H1 (cell line): Measurements from ENCODE around the gene BPHL. TPM values are rescaled to one million over a fixed set of nuclear protein-coding genes. Genes with fewer than 3 reads are reported as not detected.
A peak's percentile ranks its signal among the peaks of the same experiment; 100 is the strongest.

Experiments used
- CTCF ChIA-PET: fragments of 300-600 bp; sonication (Branson Sonifier 250); formaldehyde crosslinking; loops from one replicate; lab custom pipeline; 2021; ENCODE audit not compliant: partially characterized antibody; lab: Charles Lee
- POLR2A ChIA-PET: fragments of 300-600 bp; sonication (Branson Sonifier 250); formaldehyde crosslinking; loops from one replicate; lab custom pipeline; 2021; ENCODE audit warnings: inconsistent platforms; ENCODE audit not compliant: partially characterized antibody; lab: Charles Lee
- DNase-seq, 2 experiments: peaks; one replicate each; pipeline versions ENCODE4 v3.0.0 to v3.0.0-alpha.2; 2010 to 2022; ENCODE audit warnings: low spot score in 2 of 2, low read depth in 1 of 2, mixed read lengths in 1 of 2
- FAIRE-seq: peaks from 2 replicates; lab custom pipeline; 2011; peaks lifted over from hg19 to GRCh38; lab: Jason Lieb, UNC
- H2AFZ ChIP-seq: 2 replicates; pipeline ENCODE4 v1.8.1; 2012; ENCODE audit warnings: low read length, inconsistent platforms
- H2AK5ac ChIP-seq: 2 replicates; pipeline ENCODE4 v1.6.1; 2013; ENCODE audit warnings: low read depth, low read length
- H2BK120ac ChIP-seq: replicated peaks from 2 replicates; pipeline ENCODE3; 2013; ENCODE audit warnings: low read depth, low read length, inconsistent platforms
- H2BK12ac ChIP-seq: 2 replicates; pipeline ENCODE4 v1.6.1; 2013; ENCODE audit warnings: low read depth, low read length
- H2BK15ac ChIP-seq: 2 replicates; pipeline ENCODE4 v1.6.1; 2013; ENCODE audit warnings: low read length
- H2BK20ac ChIP-seq: 2 replicates; pipeline ENCODE4 v1.6.1; 2013; ENCODE audit warnings: low read length
- H2BK5ac ChIP-seq: 2 replicates; pipeline ENCODE4 v1.6.1; 2013; ENCODE audit warnings: low read depth, low read length
- H3K14ac ChIP-seq: 2 replicates; pipeline ENCODE4 v1.6.1; 2013; ENCODE audit warnings: inconsistent platforms; ENCODE audit not compliant: insufficient read length
- H3K18ac ChIP-seq: 2 replicates; pipeline ENCODE4 v1.6.1; 2013; ENCODE audit warnings: low read length; ENCODE audit errors: extremely low read depth
- H3K23ac ChIP-seq: 2 replicates; pipeline ENCODE4 v1.6.1; 2013; ENCODE audit warnings: inconsistent platforms; ENCODE audit not compliant: insufficient read length
- H3K23me2 ChIP-seq: 2 replicates; pipeline ENCODE4 v1.6.1; 2013; ENCODE audit warnings: low read depth, low read length
- H3K27ac ChIP-seq: 2 replicates; pipeline ENCODE4 v1.6.1; 2011; ENCODE audit warnings: low read depth, low read length, inconsistent platforms
- H3K27me3 ChIP-seq, 4 experiments: replicated peaks in 1 of 4; 1 replicate in 1 of 4; 2 replicates in 3 of 4; pipeline versions ENCODE4 v1.6.1 to v1.8.1; 2011 to 2013; ENCODE audit warnings: low read length in 3 of 4, mild to moderate bottlenecking in 3 of 4, inconsistent platforms in 2 of 4, mixed read lengths in 2 of 4, moderate library complexity in 1 of 4; ENCODE audit not compliant: control insufficient read depth in 3 of 4, insufficient read depth in 3 of 4; ENCODE audit errors: extremely low read depth in 1 of 4
- H3K36me3 ChIP-seq, 4 experiments: 2 replicates each; pipeline versions ENCODE4 v1.6.1 to v1.8.1; 2011 to 2013; ENCODE audit warnings: mild to moderate bottlenecking in 4 of 4, low read length in 3 of 4, moderate library complexity in 2 of 4, control low read depth in 1 of 4, inconsistent platforms in 1 of 4; ENCODE audit not compliant: insufficient read depth in 4 of 4, control insufficient read depth in 2 of 4
- H3K4ac ChIP-seq: replicated peaks from 2 replicates; pipeline ENCODE3; 2013; ENCODE audit warnings: low read length, low read depth, mixed read lengths, inconsistent platforms; ENCODE audit not compliant: insufficient read length
- H3K4me1 ChIP-seq, 4 experiments: replicated peaks in 1 of 4; 1 replicate in 1 of 4; 2 replicates in 3 of 4; pipeline versions ENCODE4 v1.6.1 to v1.8.1; 2011 to 2013; ENCODE audit warnings: low read length in 3 of 4, inconsistent platforms in 2 of 4, mixed read lengths in 1 of 4; ENCODE audit not compliant: insufficient read depth in 4 of 4, control insufficient read depth in 3 of 4
- H3K4me2 ChIP-seq, 2 experiments: 2 replicates each; pipeline versions ENCODE4 v1.6.1 to v1.8.1; 2011 to 2013; ENCODE audit warnings: low read depth in 2 of 2, low read length in 2 of 2, control low read depth in 1 of 2, inconsistent platforms in 1 of 2, mild to moderate bottlenecking in 1 of 2; ENCODE audit not compliant: insufficient read depth in 1 of 2
- H3K4me3 ChIP-seq, 4 experiments: fragments of 200-600, 300-600 bp in 1 of 4; sonication (generic), shearing (Covaris generic), sonication (Bioruptor Twin) in 1 of 4; 2 replicates each; pipeline versions ENCODE4 v1.5.1 to v1.8.1; 2011 to 2016; ENCODE audit warnings: low read length in 4 of 4, low read depth in 3 of 4, control low read depth in 2 of 4, inconsistent platforms in 2 of 4, mild to moderate bottlenecking in 2 of 4, mixed read lengths in 1 of 4, moderate library complexity in 1 of 4; ENCODE audit not compliant: insufficient read depth in 2 of 4; ENCODE audit errors: extremely low read depth in 1 of 4
- H3K56ac ChIP-seq: replicated peaks from 2 replicates; pipeline ENCODE3; 2013; ENCODE audit warnings: low read depth, mild to moderate bottlenecking, mixed read lengths, low read length, inconsistent platforms; ENCODE audit not compliant: insufficient read length
- H3K79me1 ChIP-seq: 2 replicates; pipeline ENCODE4 v1.6.1; 2013; ENCODE audit warnings: low read depth, low read length, control low read depth
- H3K79me2 ChIP-seq, 2 experiments: 2 replicates each; pipeline versions ENCODE4 v1.6.1 to v1.8.1; 2012 to 2013; ENCODE audit warnings: low read length in 2 of 2, mild to moderate bottlenecking in 2 of 2, inconsistent platforms in 1 of 2; ENCODE audit not compliant: insufficient read depth in 2 of 2, control insufficient read depth in 1 of 2
- H3K9ac ChIP-seq, 4 experiments: replicated peaks in 1 of 4; 1 replicate in 1 of 4; 2 replicates in 3 of 4; pipeline versions ENCODE4 v1.6.1 to v1.8.1; 2011 to 2013; ENCODE audit warnings: low read depth in 3 of 4, low read length in 3 of 4, control low read depth in 2 of 4, mild to moderate bottlenecking in 2 of 4, moderate library complexity in 2 of 4, inconsistent platforms in 1 of 4; ENCODE audit errors: extremely low read depth in 1 of 4
- H3K9me3 ChIP-seq, 2 experiments: 2 replicates each; pipeline versions ENCODE4 v1.6.1 to v1.8.1; 2012 to 2013; ENCODE audit warnings: mild to moderate bottlenecking in 2 of 2, moderate library complexity in 2 of 2, control low read depth in 1 of 2, inconsistent platforms in 1 of 2, low read depth in 1 of 2, low read length in 1 of 2, mixed read lengths in 1 of 2; ENCODE audit not compliant: insufficient read depth in 2 of 2
- H4K20me1 ChIP-seq, 2 experiments: replicated peaks in 1 of 2; 2 replicates each; pipeline versions ENCODE3 to v1.8.1; 2011 to 2013; ENCODE audit warnings: inconsistent platforms in 2 of 2, low read length in 2 of 2, mild to moderate bottlenecking in 1 of 2; ENCODE audit not compliant: insufficient read depth in 2 of 2, control insufficient read depth in 1 of 2
- H4K5ac ChIP-seq: 2 replicates; pipeline ENCODE4 v1.6.1; 2013; ENCODE audit warnings: low read length, low read depth, mixed read lengths, inconsistent platforms; ENCODE audit not compliant: insufficient read length
- H4K8ac ChIP-seq: 2 replicates; pipeline ENCODE4 v1.8.0; 2013; ENCODE audit warnings: mild to moderate bottlenecking, moderate library complexity, low read length, inconsistent platforms; ENCODE audit not compliant: insufficient read depth; ENCODE audit errors: extremely low read depth
- H4K91ac ChIP-seq: replicated peaks from 2 replicates; pipeline ENCODE3; 2013; ENCODE audit warnings: low read length, mixed read lengths, inconsistent platforms; ENCODE audit not compliant: insufficient read length
- CREB1 ChIP-seq: IDR thresholded peaks from 2 replicates; pipeline ENCODE4 v1.6.1; 2012; ENCODE audit warnings: inconsistent platforms
- KDM1A ChIP-seq: fragments of 200-600, 300-600 bp; sonication (generic); IDR thresholded peaks from 2 replicates; pipeline ENCODE4 v1.7.1; 2016; ENCODE audit warnings: mild to moderate bottlenecking, low read length, borderline replicate concordance
- WGBS, 2 experiments: shearing (Covaris generic) in 1 of 2; methylation state at CpG; one replicate each; pipeline versions ENCODE4 v1.1.6 to v1.1.7; 2013 to 2015; ENCODE audit warnings: low lambda C conversion rate in 2 of 2, mixed read lengths in 2 of 2, inconsistent platforms in 1 of 2, low coverage in 1 of 2, missing lambda C conversion rate in 1 of 2; ENCODE audit not compliant: insufficient replicate concordance in 2 of 2, insufficient coverage in 1 of 2, insufficient read length in 1 of 2; ENCODE audit errors: extremely low coverage in 1 of 2, missing lambda C conversion rate in 1 of 2; 5-methylcytosine and 5-hydroxymethylcytosine counted together
- polyA plus RNA-seq, 7 experiments: library from polyadenylated mRNA; depleted of rRNA in 3 of 7; stranded (reverse) in 5 of 7; unstranded in 2 of 7; fragments of >200 nt in 5 of 7; fragments of 200-250 nt in 2 of 7; gene quantifications; 1 replicate in 5 of 7; 2 replicates in 1 of 7; 4 replicates in 1 of 7; pipeline versions ENCODE4 v1.2.1 to v1.2.3, GENCODE V29; 2011 to 2013; ENCODE audit warnings: missing spikeins in 2 of 7, mixed read lengths in 2 of 7
- total RNA-seq: library from RNA; stranded (reverse); fragmentation: NEBNext Ultra II Directional; extraction: Animal tissue kit (Norgen Biotek cat#: 25700); gene quantifications from 2 replicates; pipeline ENCODE4 v1.2.1, GENCODE V29; 2021

The BPHL gene
- total and polyA plus RNA-seq, 2 of the 8 experiments (the other 6 are each of a cell fraction or from before 2014, with no cell fraction given): 24.4 to 36.4 TPM

- Histone ChIP-seq H4K5ac (peak overlapping the region; percentile 53), H3K4me1 (peaks cover 3 to 28% (median 12%) of the 10 kb centered on the region in 4 experiments; a peak in 6 of 7 replicates), H3K36me3 (peaks cover 0 to 41% (median 16%) of the 10 kb centered on the region in 4 experiments; a peak in 6 of 8 replicates), H3K14ac (no peak overlapping the region), H2BK20ac (0 out of 2 replicates have a peak overlapping the region, but pooled peaks have one; percentile 19), H3K79me2 (peaks cover 3 to 39% of the 10 kb centered on the region in 2 experiments; a peak in 2 of 4 replicates), H2AK5ac (peak overlapping the region; percentile 95; the same call in 1 of the 2 replicates), H3K9ac (no peak overlapping the region), H3K79me1 (peaks cover 5% of the 10 kb centered on the region; the same call in 1 of the 2 replicates), H3K18ac (0 out of 2 replicates have a peak overlapping the region, but pooled peaks have one; percentile 27), H3K23ac (no peak overlapping the region), H3K9me3 (peaks cover 0 to 5% of the 10 kb centered on the region in 2 experiments; a peak in 2 of 4 replicates), H2BK5ac (peak overlapping the region; percentile 99), H3K27me3 (no peaks in the 10 kb centered on the region), H2AFZ (no peak overlapping the region), H2BK120ac (no peak overlapping the region), H2BK12ac (peak overlapping the region; percentile 64), H3K4me2 (peak overlapping the region in 1 of 2 experiments; percentile 67; a peak in 1 of 4 replicates), H3K27ac (peak overlapping the region; percentile 36; the same call in 1 of the 2 replicates), H4K8ac (no peak overlapping the region), H3K4ac (no peak overlapping the region), H3K4me3 (no peak overlapping the region; a peak in 1 of 8 replicates), H4K20me1 (no peaks in the 10 kb centered on the region), H3K23me2 (no peaks in the 10 kb centered on the region; the same call in 1 of the 2 replicates), H2BK15ac (no peak overlapping the region), H3K56ac (no peak overlapping the region), H4K91ac (peak overlapping the region; percentile 19)
- ChIA-PET POLR2A (interaction anchor here (0.6 to 2.2 kb wide), 13 partner anchors 8 to 1255 kb away, joined by 3 to 9 read pairs (median 5); no protein-coding TSS in a partner anchor), CTCF (interaction anchor here (0.9 to 2.7 kb wide), 7 partner anchors 10 to 867 kb away, joined by 3 to 11 read pairs (median 3); no protein-coding TSS in a partner anchor)
- WGBS, 2 experiments: 80% methylated on average over 3 of the region's 3 CpGs; no CpG with 5 or more reads in 1 of the 2 experiments
- DNase-seq (no peak), FAIRE-seq (no peak)
- 0 out of 2 replicates have a peak, but pooled peaks have one; percentile 46 for TF ChIP-seq KDM1A
- TF ChIP-seq CREB1: no peak
These were observed 42.2 kb upstream of the BPHL start for GRCh38 chr6:3076320-3076719.
